ENCODE results near the gene TCF12. TPM values are rescaled to one million over a fixed set of nuclear protein-coding genes. Genes with fewer than 3 reads are reported as not detected.
A peak's percentile ranks its signal among the peaks of the same experiment; 100 is the strongest.

TCF12 gene
- total RNA-seq, 1 experiment from 2014 or later: 189 TPM

GRCh38 chr15:57032338-57032737 is 113.9 kb downstream of the TCF12 start:
- Histone ChIP-seq H3K9me3 (ENCODE audit: low read length) (no peaks in the 10 kb centered on the region), H3K9me2 (replicated peaks; ENCODE audit: insufficient read depth, low read length) (no peaks in the 10 kb centered on the region), H2AFZ (ENCODE audit: low read length) (no peak overlapping the region), H3K4me3 (ENCODE audit: low read length) (no peak overlapping the region), H3K36me3 (ENCODE audit: insufficient read depth, low read length) (no peaks in the 10 kb centered on the region), H3K27ac (ENCODE audit: low read length) (no peak overlapping the region), H3K9ac (ENCODE audit: low read length) (no peak overlapping the region), H4K20me1 (ENCODE audit: insufficient read depth, low read depth, low read length) (0 out of 2 replicates have a peak, but pooled peaks cover 6% of the 10 kb centered on the region), H3K27me3 (ENCODE audit: low read length) (no peaks in the 10 kb centered on the region), H3K79me2 (ENCODE audit: low read length) (peaks cover 96% of the 10 kb centered on the region), H3K4me2 (ENCODE audit: low read depth, low read length, poor library complexity, severe bottlenecking) (no peak overlapping the region), H3K4me1 (ENCODE audit: low read length) (peaks cover 20% of the 10 kb centered on the region)
- no peak for DNase-seq

DNA sequence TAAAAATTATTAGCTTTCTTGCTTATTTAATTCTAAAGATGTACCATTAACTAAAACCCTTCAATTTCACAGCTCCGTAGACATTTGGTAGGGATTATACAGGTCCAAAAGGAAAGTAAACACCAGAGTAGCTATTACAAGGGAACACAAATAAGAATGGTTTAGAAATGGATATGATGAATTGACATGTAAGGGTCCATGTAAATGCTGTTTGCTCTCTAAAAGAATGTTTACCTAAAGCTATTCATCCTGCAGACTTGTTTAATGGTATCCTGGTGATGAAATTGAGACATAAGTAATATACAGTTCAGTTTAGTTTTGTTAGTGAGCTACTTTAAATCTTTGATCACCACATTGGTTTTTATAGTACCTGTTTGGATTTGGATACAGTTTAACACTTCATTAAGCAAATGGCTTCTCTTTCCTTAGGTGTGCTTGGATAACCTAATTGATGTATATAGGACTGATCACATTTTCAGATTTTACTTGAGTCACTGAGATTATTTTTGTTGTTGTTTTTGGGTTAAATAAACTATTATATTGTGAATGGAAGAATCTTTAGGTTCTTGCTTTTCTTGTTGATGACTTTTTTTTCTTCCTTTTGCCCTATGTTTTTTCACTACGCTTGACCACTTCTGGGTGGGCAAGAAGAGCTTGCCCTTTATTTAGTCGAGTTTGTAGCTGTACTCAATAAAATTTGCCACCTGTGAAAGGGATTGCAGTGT is 115.4 kb downstream of the TCF12 start:
- no peaks in the 10 kb centered on the region for H3K9me2 ChIP-seq (replicated peaks; ENCODE audit: insufficient read depth, low read length)
- 0 out of 2 replicates have a peak, but pooled peaks cover 6% of the 10 kb centered on the region for H4K20me1 ChIP-seq (ENCODE audit: insufficient read depth, low read depth, low read length)
- H3K4me2 ChIP-seq (ENCODE audit: low read depth, low read length, poor library complexity, severe bottlenecking): no peak overlapping the region
- no peak overlapping the region for H3K9ac ChIP-seq (ENCODE audit: low read length)
- H3K36me3 ChIP-seq (ENCODE audit: insufficient read depth, low read length): no peaks in the 10 kb centered on the region
- no peak overlapping the region for H2AFZ ChIP-seq (ENCODE audit: low read length)
- peaks cover 96% of the 10 kb centered on the region for H3K79me2 ChIP-seq (ENCODE audit: low read length)
- no peaks in the 10 kb centered on the region for H3K9me3 ChIP-seq (ENCODE audit: low read length)
- H3K4me3 ChIP-seq (ENCODE audit: low read length): no peak overlapping the region
- H3K27ac ChIP-seq (ENCODE audit: low read length): no peak overlapping the region
- peaks cover 28% of the 10 kb centered on the region for H3K4me1 ChIP-seq (ENCODE audit: low read length)
- H3K27me3 ChIP-seq (ENCODE audit: low read length): no peaks in the 10 kb centered on the region
- no peak for DNase-seq

- Histone ChIP-seq H4K20me1 (ENCODE audit: insufficient read depth, low read depth, low read length) (0 out of 2 replicates have a peak, but pooled peaks cover 2% of the 10 kb centered on the region), H3K9me2 (replicated peaks; ENCODE audit: insufficient read depth, low read length) (no peaks in the 10 kb centered on the region), H3K4me2 (ENCODE audit: low read depth, low read length, poor library complexity, severe bottlenecking) (no peak overlapping the region), H3K79me2 (ENCODE audit: low read length) (peaks cover 96% of the 10 kb centered on the region), H3K9me3 (ENCODE audit: low read length) (no peaks in the 10 kb centered on the region), H2AFZ (ENCODE audit: low read length) (no peak overlapping the region), H3K27ac (ENCODE audit: low read length) (no peak overlapping the region), H3K4me1 (ENCODE audit: low read length) (peaks cover 35% of the 10 kb centered on the region), H3K36me3 (ENCODE audit: insufficient read depth, low read length) (no peaks in the 10 kb centered on the region), H3K27me3 (ENCODE audit: low read length) (no peaks in the 10 kb centered on the region), H3K4me3 (ENCODE audit: low read length) (no peak overlapping the region), H3K9ac (ENCODE audit: low read length) (no peak overlapping the region)
- no peak for DNase-seq
These were observed 116.2 kb downstream of the TCF12 start for GRCh38 chr15:57034613-57035012.

DNA sequence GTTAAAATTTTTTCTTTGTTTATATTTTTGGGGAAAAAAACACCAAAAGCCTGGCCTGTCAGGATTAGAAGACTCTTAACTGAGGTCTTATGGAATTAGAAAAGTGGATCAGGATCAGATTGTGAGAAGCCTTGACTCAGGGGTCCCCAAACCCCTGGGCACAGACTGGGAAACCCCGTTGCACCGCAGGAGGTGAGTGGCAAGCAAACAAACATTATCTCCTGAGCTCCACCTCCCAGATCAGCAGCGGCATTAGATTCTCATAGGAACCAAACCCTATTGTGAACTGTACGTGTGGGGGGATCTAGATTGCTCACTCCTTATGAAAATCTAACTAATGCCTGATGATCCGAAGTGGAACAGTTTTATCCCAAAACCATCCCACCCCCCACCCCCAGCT is 117.2 kb downstream of the TCF12 start:
- H3K9me2 ChIP-seq (replicated peaks; ENCODE audit: insufficient read depth, low read length): no peaks in the 10 kb centered on the region
- H4K20me1 ChIP-seq (ENCODE audit: insufficient read depth, low read depth, low read length): no peaks in the 10 kb centered on the region
- no peaks in the 10 kb centered on the region for H3K36me3 ChIP-seq (ENCODE audit: insufficient read depth, low read length)
- H3K9ac ChIP-seq (ENCODE audit: low read length): no peak overlapping the region
- peaks cover 98% of the 10 kb centered on the region for H3K79me2 ChIP-seq (ENCODE audit: low read length)
- no peak overlapping the region for H3K27ac ChIP-seq (ENCODE audit: low read length)
- H3K9me3 ChIP-seq (ENCODE audit: low read length): no peaks in the 10 kb centered on the region
- DNase-seq: no peak
- H3K4me3 ChIP-seq (ENCODE audit: low read length): no peak overlapping the region
- H3K4me2 ChIP-seq (ENCODE audit: low read depth, low read length, poor library complexity, severe bottlenecking): no peak overlapping the region
- no peaks in the 10 kb centered on the region for H3K27me3 ChIP-seq (ENCODE audit: low read length)
- H2AFZ ChIP-seq (ENCODE audit: low read length): no peak overlapping the region
- peaks cover 45% of the 10 kb centered on the region for H3K4me1 ChIP-seq (ENCODE audit: low read length)

DNA sequence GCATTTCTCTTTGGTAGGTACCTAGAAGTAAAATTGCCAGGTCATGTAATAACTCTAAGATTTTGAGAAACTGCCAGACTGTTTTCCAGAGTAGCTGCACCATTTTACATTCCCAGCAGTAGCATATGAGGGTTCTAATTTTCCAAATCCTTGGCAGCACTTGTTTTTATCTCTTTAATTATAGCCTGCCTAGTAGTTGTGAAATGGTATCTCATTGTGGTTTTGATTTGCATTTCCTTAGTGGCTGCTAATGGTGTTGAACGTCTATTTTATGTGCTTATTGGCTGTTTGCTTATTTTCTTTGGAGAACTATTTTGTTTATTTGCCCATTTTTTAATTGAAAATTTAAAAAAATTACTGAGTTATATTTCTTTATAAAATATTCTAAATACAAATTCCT is 117.9 kb downstream of the TCF12 start:
- H3K4me1 ChIP-seq (ENCODE audit: low read length): peaks cover 52% of the 10 kb centered on the region
- no peaks in the 10 kb centered on the region for H3K36me3 ChIP-seq (ENCODE audit: insufficient read depth, low read length)
- H3K4me2 ChIP-seq (ENCODE audit: low read depth, low read length, poor library complexity, severe bottlenecking): peak overlapping the region; percentile 20
- H3K27me3 ChIP-seq (ENCODE audit: low read length): no peaks in the 10 kb centered on the region
- no peak overlapping the region for H2AFZ ChIP-seq (ENCODE audit: low read length)
- H3K9me3 ChIP-seq (ENCODE audit: low read length): no peaks in the 10 kb centered on the region
- H3K79me2 ChIP-seq (ENCODE audit: low read length): peaks cover 98% of the 10 kb centered on the region
- no peaks in the 10 kb centered on the region for H4K20me1 ChIP-seq (ENCODE audit: insufficient read depth, low read depth, low read length)
- no peak overlapping the region for H3K4me3 ChIP-seq (ENCODE audit: low read length)
- H3K9me2 ChIP-seq (replicated peaks; ENCODE audit: insufficient read depth, low read length): no peaks in the 10 kb centered on the region
- DNase-seq: no peak
- H3K9ac ChIP-seq (ENCODE audit: low read length): no peak overlapping the region
- H3K27ac ChIP-seq (ENCODE audit: low read length): no peak overlapping the region; the same call in 1 of the 2 replicates

DNA sequence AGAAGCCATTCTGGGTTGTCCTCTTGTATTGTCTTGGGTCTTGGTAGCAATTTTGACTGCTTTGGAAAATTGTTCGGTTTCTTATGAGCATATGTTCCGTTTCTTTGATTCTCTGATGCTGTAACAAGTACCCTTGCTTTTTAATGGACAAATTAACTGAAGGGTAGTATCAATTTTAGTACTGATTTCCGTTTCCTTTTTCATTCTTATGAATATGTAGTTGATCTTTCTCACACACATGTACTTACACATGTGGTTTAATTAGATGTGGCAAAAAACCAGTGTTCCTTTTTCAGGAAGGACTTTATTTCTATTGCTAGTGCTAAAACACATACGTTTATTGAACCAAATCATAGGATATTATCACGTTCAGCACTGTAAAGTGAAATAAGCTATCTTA is 119.1 kb downstream of the TCF12 start:
- H3K9me3 ChIP-seq (ENCODE audit: low read length): no peaks in the 10 kb centered on the region
- DNase-seq: no peak
- no peak overlapping the region for H3K27ac ChIP-seq (ENCODE audit: low read length)
- no peaks in the 10 kb centered on the region for H3K9me2 ChIP-seq (replicated peaks; ENCODE audit: insufficient read depth, low read length)
- H3K36me3 ChIP-seq (ENCODE audit: insufficient read depth, low read length): no peaks in the 10 kb centered on the region
- no peak overlapping the region for H3K9ac ChIP-seq (ENCODE audit: low read length)
- H3K79me2 ChIP-seq (ENCODE audit: low read length): peaks cover 98% of the 10 kb centered on the region
- no peaks in the 10 kb centered on the region for H4K20me1 ChIP-seq (ENCODE audit: insufficient read depth, low read depth, low read length)
- H3K4me1 ChIP-seq (ENCODE audit: low read length): peaks cover 64% of the 10 kb centered on the region
- H3K4me3 ChIP-seq (ENCODE audit: low read length): no peak overlapping the region
- H3K4me2 ChIP-seq (ENCODE audit: low read depth, low read length, poor library complexity, severe bottlenecking): no peak overlapping the region
- no peak overlapping the region for H2AFZ ChIP-seq (ENCODE audit: low read length)
- no peaks in the 10 kb centered on the region for H3K27me3 ChIP-seq (ENCODE audit: low read length)

DNA sequence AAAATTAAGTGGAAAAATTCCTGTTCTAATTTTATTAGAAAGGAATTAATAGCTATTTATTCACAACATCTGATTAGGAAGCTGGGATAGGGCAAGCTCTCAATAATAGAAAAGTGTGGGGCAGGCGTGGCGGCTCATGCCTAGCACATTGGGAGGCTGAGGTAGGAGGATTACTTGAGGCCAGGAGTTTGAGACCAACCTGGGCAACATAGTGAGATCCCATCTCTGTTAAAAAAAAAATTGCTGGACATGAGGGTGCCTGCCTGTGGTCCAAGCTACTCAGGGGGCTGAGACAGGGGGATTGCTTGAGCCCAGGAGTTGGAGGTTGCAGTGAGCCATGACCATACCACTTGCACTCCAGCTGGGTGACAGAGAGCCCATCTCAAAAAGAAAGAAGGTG is 119.6 kb downstream of the TCF12 start:
- peaks cover 98% of the 10 kb centered on the region for H3K79me2 ChIP-seq (ENCODE audit: low read length)
- no peak overlapping the region for H2AFZ ChIP-seq (ENCODE audit: low read length)
- no peak overlapping the region for H3K9ac ChIP-seq (ENCODE audit: low read length)
- no peak overlapping the region for H3K27ac ChIP-seq (ENCODE audit: low read length)
- H4K20me1 ChIP-seq (ENCODE audit: insufficient read depth, low read depth, low read length): no peaks in the 10 kb centered on the region
- no peaks in the 10 kb centered on the region for H3K36me3 ChIP-seq (ENCODE audit: insufficient read depth, low read length)
- H3K9me2 ChIP-seq (replicated peaks; ENCODE audit: insufficient read depth, low read length): no peaks in the 10 kb centered on the region
- no peaks in the 10 kb centered on the region for H3K9me3 ChIP-seq (ENCODE audit: low read length)
- no peak overlapping the region for H3K4me3 ChIP-seq (ENCODE audit: low read length)
- H3K27me3 ChIP-seq (ENCODE audit: low read length): no peaks in the 10 kb centered on the region
- no peak overlapping the region for H3K4me2 ChIP-seq (ENCODE audit: low read depth, low read length, poor library complexity, severe bottlenecking)
- H3K4me1 ChIP-seq (ENCODE audit: low read length): peaks cover 69% of the 10 kb centered on the region
- DNase-seq: no peak

DNA sequence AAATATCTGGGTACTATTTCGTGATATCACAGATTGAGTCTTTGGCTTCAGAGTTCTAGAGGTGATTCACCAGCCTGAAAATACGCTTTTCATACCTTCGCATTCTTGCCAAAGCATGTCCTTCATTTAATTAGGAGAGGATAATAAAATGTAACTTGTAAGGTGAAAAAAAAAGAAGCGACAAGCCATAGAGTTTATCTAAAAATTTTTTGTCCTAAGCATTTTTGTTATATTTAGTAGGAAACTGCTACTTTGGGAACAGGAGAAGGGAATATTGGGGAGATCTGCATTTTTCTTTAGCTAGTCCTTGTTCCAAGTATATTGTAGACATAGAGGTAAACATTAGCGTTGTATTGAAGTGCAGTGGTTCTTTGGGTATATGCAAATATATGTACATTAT is 120.1 kb downstream of the TCF12 start:
- Histone ChIP-seq H3K4me1 (ENCODE audit: low read length) (peaks cover 73% of the 10 kb centered on the region), H3K79me2 (ENCODE audit: low read length) (peaks cover 98% of the 10 kb centered on the region), H3K9ac (ENCODE audit: low read length) (no peak overlapping the region), H4K20me1 (ENCODE audit: insufficient read depth, low read depth, low read length) (no peaks in the 10 kb centered on the region), H3K27me3 (ENCODE audit: low read length) (no peaks in the 10 kb centered on the region), H3K4me3 (ENCODE audit: low read length) (no peak overlapping the region), H3K27ac (ENCODE audit: low read length) (no peak overlapping the region), H2AFZ (ENCODE audit: low read length) (no peak overlapping the region), H3K36me3 (ENCODE audit: insufficient read depth, low read length) (no peaks in the 10 kb centered on the region), H3K9me2 (replicated peaks; ENCODE audit: insufficient read depth, low read length) (no peaks in the 10 kb centered on the region), H3K9me3 (ENCODE audit: low read length) (no peaks in the 10 kb centered on the region), H3K4me2 (ENCODE audit: low read depth, low read length, poor library complexity, severe bottlenecking) (no peak overlapping the region)
- DNase-seq: no peak
